GM12873 (cell line): ENCODE results near the gene RCN2.

Source experiments
- CTCF ChIP-seq: IDR thresholded peaks from 2 replicates; pipeline ENCODE4 v1.5.1; 2012; ENCODE audit warnings: low read depth, mild to moderate bottlenecking, moderate library complexity, low read length, control low read depth; ENCODE audit not compliant: insufficient read depth; ENCODE audit errors: missing control alignments

The RCN2 gene

DNA sequence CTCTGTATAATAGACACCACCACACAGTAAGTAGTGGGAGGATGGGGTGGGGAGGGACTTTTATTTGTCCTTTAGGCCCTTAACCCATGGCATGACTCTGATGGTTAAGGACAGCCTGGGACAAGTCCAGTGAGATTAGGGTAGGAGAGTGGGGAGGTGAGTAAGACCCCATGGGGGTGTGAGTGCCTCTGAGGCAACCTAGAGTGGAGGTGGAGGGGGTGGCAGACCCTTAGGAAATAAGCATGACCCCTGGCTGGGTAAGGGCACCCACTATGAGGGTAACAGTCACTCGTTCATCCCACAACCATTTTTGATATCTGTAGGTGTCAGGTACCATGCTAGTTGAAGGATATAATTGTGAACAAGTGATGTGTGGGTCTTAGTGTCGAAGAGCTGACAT lies 42.4 kb downstream of the RCN2 start:
- no peak for TF ChIP-seq CTCF

GRCh38 chr15:76974456-76975036 lies 43.0 kb downstream of the RCN2 start:
- no peak for TF ChIP-seq CTCF

GRCh38 chr15:76976141-76976540 lies 44.6 kb downstream of the RCN2 start:
- no peak for TF ChIP-seq CTCF

DNA sequence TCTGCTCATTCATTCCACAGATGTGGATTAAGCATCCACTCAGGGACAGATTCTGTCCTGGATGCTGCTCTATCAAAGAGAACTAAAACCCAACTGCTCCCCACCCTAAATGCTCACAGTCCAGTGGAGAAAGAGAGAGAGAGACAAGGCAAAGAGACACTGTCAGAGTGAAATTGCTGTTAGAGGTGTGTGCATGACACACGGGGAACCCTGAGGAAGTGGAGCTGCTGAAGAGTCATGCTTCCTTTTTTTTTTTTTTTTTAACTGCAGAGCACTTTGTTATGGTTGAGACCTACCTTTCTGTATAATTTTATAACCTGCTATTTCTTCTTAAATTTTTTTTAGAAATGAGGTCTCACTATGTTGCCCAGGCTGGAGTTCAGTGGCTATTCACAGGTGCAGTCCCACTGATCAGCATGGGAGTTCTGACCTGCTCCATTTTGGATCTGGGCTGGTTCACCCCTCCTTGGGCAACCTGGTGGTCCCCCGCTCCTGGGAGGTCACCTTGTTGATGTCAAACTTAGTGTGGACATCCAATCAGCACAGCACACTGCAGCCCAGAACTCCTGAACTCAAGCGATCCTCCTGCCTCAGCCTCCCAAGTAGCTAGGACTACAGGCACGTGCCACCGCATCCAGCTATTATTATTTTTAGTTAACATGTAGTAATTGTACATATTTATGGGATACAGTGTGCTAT lies 45.2 kb downstream of the RCN2 start:
- no peak for TF ChIP-seq CTCF

DNA sequence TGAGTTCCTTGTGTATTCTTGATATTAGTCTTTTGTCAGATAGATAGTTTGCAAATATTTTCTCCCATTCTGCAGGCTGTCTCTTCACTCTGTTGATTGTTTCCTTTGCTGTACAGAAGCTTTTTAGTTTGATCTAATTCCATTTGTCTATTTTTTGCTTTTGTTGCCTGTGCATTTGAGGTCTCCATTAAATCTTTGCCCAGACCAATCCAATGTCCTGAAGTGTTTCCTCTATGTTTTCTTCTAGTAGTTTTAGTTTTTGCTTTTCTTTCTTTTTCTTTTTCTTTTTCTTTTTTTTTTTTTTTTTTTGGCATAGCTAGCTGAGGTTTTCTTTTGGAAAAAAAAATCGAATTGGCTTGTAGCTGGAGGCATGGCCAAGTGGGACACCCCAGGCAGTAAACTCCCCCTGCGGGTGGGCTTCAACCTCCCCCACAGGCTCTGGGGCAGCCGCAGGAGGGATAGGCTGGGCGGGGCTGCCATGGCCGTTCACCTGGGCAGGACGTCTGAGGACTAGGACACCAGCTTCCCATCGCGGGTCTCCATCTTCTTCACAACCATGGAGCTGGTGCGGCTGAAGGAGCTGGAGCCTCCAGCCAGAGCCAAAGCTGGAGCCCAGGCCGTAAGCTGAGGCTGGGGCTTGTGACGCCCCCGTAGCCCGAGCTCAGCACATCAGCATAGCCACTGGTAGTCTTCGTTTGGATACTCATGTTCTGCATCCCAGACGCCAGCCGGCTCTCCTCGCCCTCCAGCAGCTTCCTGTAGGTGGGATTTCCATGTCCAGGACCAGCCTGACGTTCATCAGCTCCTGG lies 47.2 kb downstream of the RCN2 start:
- TF ChIP-seq CTCF = no peak

DNA sequence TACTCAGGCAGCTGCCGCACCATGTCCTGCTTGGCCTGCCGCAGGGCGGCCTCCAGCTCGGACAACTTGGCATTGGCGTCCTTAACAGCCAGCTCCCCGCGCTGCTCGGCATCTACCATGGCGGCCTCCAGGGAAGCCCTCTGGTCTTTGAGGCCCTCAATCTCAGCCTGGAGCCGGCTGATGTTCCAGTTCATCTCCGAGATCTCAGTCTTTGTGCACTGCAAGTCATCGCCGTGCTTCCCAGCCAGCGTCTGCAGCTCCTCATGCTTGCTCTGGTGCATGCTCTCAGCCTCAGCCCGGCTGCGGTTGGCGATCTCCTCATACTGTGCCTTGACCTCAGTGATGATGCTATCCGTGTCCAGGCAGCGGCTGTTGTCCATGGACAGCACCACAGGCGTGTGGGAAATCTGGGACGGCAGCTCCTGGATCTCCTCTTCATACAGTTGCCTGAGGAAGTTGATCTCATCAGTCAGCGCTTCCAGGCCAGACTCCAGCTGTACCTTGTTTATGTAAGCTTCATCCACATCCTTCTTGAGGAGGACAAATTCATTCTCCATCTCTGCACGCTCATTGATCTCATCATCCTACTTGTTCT lies 47.9 kb downstream of the RCN2 start:
- TF ChIP-seq CTCF = no peak

- TF ChIP-seq CTCF = no peak
Measured at GRCh38 chr15:76979996-76980520, 48.5 kb downstream of the RCN2 start.
